ENCODE measurements around the gene AKAP13.

AKAP13 gene

DNA sequence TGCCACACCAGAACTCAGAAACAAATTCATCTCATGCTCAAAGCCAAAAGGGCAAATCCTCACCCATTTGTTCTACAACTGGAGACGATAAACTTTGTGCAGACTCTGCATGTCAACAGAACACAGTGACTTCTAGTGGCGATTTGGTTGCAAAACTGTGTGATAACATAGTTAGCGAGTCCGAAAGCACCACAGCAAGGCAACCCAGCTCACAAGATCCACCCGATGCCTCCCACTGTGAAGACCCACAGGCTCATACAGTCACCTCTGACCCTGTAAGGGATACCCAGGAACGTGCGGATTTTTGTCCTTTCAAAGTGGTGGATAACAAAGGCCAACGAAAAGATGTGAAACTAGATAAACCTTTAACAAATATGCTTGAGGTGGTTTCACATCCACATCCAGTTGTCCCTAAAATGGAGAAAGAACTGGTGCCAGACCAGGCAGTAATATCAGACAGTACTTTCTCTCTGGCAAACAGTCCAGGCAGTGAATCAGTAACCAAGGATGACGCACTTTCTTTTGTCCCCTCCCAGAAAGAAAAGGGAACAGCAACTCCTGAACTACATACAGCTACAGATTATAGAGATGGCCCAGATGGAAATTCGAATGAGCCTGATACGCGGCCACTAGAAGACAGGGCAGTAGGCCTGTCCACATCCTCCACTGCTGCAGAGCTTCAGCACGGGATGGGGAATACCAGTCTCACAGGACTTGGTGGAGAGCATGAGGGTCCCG is 199.7 kb downstream of the AKAP13 start:
- DNase-seq, result peak; percentile 26

GRCh38 chr15:85580879-85581278 is 200.5 kb downstream of the AKAP13 start:
- peak; percentile 63 for DNase-seq

- peak; percentile 60 for DNase-seq
Observed at GRCh38 chr15:85581495-85581894, 201.1 kb downstream of the AKAP13 start.

DNA sequence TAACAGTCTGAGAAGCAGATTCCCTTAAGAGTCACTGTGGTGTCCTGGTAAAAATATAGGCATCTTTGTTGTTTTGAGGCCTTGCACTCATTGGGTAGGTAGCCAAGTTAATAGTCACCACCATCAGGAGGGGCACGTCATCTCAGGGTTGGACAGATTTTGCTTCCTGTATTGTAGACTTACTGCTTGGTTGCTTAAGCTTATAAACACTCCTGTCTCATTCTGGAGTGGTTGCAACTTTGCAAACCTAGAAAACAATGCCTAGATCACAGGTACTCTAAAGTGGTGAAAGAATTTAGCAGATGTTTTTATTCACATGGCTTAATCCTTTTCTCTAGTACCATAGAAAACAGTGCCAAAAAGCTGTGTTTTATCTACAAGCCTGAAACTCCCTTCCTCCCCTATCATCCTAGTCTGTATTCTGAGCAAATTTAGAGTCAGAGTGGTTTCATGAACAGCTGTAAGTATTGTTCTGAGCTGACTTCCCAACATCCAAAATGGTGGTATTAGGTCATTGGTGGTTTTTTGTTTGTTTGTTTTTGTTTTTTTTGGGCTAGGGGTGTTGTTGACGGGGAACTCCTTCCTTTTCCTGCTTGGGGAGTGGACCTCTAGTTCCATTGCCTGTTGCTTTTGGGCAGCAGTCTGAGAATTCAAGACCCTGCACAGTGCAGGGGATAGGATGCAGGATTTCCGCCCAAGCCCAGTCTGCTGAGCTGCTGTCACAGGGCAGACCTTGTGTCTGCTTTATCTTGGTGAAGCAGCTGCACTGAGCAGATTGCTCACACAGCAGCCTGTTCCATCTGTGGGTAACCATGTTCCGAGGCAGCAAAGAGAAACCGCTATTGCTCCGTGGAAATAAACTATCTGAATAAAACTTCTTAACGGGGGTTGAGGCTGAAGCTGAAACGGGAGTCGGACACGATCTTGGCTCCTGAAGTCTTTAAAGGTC is 202.0 kb downstream of the AKAP13 start:
- DNase-seq, result peak; percentile 71

- DNase-seq, result peak; percentile 30
Observed at GRCh38 chr15:85583442-85583841, 203.0 kb downstream of the AKAP13 start.

DNA sequence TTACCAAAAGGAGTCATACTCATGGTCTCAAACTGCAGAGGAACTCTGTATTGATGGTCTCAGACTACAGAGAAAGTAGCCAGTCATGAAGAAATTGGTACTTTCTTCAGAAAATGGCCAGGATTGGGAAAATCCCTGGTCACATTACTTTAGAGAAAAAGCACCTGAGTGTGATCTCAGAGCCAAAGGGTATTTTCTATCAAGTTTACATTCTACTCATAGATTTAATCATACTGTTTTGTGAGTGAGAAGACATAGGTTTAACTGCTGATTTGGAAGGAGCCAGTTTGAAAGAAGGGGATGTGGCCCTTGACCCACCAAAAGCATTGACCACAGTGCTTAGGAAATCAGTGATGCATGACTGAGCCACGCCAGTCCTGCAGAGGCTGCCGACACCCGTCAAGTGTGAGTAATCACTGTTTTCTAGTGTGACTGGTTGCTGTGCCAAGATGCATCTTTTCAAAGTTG is 203.6 kb downstream of the AKAP13 start:
- DNase-seq, result peak; percentile 42

GRCh38 chr15:85584872-85585271 is 204.5 kb downstream of the AKAP13 start:
- DNase-seq, result peak; percentile 20

- peak; percentile 3 for DNase-seq
Observed at GRCh38 chr15:85586196-85586595, 205.8 kb downstream of the AKAP13 start.

DNA sequence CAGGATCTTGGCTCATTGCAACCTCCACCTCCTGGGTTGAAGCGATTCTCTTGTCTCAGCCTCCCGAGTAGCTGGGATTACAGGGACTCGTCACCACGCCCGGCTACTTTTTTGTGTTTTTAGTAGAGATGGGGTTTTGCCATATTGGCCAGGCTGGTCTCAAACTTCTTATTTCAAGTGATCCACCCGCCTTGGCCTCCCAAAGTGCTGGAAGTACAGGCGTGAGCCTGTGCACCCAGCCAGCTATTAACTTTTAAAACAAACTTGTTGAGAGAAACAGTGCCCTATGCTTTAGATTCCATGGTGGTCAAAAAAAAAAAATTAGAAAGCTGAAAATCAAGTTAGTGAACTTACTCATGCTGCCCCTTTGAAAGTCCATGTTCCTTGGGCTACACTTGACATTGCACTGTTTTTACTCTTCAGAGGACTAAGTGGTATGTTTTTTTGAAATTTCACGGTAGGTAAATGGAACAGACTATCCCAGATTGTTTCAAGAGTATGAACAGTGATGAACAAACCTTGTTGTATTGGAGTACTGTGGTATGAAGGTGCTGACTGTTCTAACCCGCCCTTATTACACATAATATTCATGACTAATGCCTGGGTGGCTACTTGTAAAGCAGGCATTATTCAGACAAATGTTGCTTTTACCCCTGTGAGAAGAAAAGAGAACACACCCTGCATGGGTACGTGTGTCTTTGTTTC is 207.5 kb downstream of the AKAP13 start:
- DNase-seq, result no peak

GRCh38 chr15:85588677-85589076 is 208.3 kb downstream of the AKAP13 start:
- no peak for DNase-seq

DNA sequence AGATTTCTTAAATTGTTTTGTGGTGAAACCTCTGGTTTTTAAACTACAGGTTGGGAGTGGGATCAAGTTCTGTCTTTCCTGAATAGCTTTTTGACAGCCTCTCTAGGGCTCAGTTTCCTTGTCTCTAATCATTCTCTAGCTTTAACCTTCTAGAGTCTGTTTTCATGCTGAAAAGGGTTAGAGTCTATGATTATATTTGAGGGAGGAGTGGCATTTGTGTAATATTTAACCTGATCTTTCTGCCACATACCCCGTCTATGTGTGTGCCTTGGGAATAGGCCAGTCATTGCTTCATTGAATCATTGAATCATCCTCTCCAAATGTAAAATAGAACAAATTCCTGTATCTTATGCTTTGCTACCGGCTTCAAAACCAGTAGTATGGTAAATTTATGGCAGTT is 209.4 kb downstream of the AKAP13 start:
- DNase-seq, result no peak

- no peak for DNase-seq
Observed at GRCh38 chr15:85591622-85592021, 211.2 kb downstream of the AKAP13 start.

DNA sequence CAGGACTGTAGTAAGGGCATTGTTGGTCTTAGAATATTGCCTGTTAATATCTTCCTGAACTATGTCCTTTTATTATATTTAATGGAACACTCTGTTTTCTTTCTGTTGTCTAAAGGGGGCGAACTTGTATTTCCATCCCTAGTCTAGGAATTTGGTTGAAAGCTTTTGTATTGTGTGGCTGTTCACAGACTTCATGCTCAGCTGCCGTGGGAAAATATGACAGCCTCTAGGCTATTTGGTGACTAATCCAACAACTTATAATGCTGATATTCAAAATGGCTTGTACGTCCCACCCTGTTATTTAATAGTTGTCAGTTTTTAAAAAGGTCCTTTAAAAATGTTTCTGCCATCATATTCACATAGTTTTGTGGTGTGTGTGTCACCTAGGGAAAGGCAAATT is 211.7 kb downstream of the AKAP13 start:
- DNase-seq, result no peak

GRCh38 chr15:85593809-85594445 is 213.5 kb downstream of the AKAP13 start:
- DNase-seq, result no peak

GRCh38 chr15:85595804-85596536 is 215.6 kb downstream of the AKAP13 start:
- no peak for DNase-seq

GRCh38 chr15:85597155-85597815 is 216.9 kb downstream of the AKAP13 start:
- DNase-seq, result peak; percentile 37

DNA sequence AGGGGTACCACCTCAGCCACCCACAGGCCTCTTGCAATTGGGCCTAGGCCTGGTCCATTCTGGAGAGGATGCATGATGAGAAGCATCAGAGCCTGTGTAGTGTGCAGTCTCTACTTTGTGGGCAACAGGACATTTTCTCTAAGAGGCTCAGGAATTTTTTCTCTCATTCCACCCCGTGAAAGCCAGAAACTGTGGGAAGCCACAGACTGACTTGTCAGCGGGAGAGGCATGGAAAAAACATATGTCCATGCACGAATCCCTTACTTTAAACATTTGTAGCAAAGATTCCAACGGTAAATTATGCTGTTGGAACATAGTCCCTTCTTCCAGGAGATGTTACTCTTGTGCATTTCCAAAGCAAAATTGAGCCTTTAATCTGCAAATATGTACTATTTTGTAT is 217.8 kb downstream of the AKAP13 start:
- no peak for DNase-seq

DNA sequence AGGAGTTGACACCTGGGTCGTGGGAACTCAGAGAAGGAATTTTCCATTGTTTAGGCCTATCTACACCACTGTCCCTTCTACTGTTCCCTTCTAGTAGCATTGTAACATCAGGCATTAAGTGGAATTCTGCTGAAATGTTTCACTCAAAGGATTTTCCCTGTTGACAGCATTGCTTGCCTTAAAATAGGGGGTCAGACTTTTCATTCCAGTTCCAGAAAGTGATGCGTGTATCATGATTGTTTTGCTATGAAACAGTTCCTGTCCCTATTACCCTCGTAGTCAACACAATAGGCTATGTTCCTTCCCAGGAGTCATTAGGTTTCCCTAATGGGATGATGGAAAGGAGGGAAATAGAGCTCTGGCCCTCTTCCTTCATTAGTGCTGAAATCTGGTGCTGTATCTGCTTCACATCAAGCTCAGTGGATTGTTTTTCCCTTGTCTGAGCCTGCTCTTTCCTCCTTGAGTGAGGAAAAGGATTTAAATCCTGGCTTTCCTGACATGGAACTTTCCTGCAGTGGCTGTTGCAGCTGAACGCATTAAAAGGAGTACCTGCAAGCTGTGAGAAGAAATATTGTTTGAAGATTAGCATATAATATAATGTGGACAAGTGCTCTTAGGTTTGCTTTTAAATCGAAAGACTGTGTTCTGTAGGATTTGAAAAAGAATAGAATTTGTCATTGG is 218.5 kb downstream of the AKAP13 start:
- DNase-seq, result no peak

GRCh38 chr15:85600001-85600400 is 219.6 kb downstream of the AKAP13 start:
- no peak for DNase-seq

DNA sequence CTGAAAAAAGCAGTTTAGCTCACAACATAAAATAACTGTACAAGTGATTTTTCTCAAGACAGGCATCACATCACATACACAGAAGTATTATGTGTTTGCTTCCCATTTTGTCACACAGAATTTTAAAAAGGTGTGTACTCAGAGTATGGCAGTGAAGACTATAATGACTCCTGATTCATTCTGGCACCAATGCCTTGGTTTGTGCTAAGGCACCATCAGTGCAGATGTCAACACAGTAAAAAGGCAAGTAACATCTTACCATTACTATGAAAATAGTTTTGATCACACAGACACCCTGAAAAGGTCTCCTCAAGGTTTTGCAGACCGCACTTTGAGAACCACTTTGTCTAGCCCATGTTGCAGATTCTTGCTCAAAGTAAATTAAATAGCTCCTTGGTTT is 222.8 kb downstream of the AKAP13 start:
- no peak for DNase-seq

- DNase-seq, result no peak
Observed at GRCh38 chr15:85603703-85604102, 223.3 kb downstream of the AKAP13 start.

Data from CD4-positive, alpha-beta T cell treated with Interleukin-12 subunit alpha and Interleukin-12 subunit beta, for 1 hour (primary cell).